IPS-18c (cell line): ENCODE measurements around the gene ATG4B.
A peak's percentile ranks its signal among the peaks of the same experiment; 100 is the strongest.

Experiments used
- H3K4me3 ChIP-seq: 2 replicates; pipeline ENCODE4 v1.7.0; 2013; ENCODE audit warnings: low read depth, mild to moderate bottlenecking, low read length, moderate library complexity; ENCODE audit not compliant: insufficient read depth
- H3K9me3 ChIP-seq: one replicate; pipeline ENCODE4 v1.6.1; 2013; ENCODE audit warnings: mild to moderate bottlenecking, low read length, moderate library complexity; ENCODE audit not compliant: control insufficient read depth, insufficient read depth

ATG4B gene

GRCh38 chr2:241671457-241672240 lies 34.2 kb downstream of the ATG4B start:
- no peaks in the 10 kb centered on the region for H3K9me3 ChIP-seq
- H3K4me3 ChIP-seq, result no peak overlapping the region

- H3K4me3 ChIP-seq, result no peak overlapping the region
- no peaks in the 10 kb centered on the region for H3K9me3 ChIP-seq
These were observed 35.0 kb downstream of the ATG4B start for GRCh38 chr2:241672243-241673188.

- Histone ChIP-seq H3K4me3 (no peak overlapping the region), H3K9me3 (no peaks in the 10 kb centered on the region)
These were observed 35.7 kb downstream of the ATG4B start for GRCh38 chr2:241673189-241673663.

GRCh38 chr2:241673797-241674725 lies 36.6 kb downstream of the ATG4B start:
- Histone ChIP-seq H3K9me3 (no peaks in the 10 kb centered on the region), H3K4me3 (no peak overlapping the region)

- Histone ChIP-seq H3K4me3 (no peak overlapping the region), H3K9me3 (no peaks in the 10 kb centered on the region)
These were observed 38.4 kb downstream of the ATG4B start for GRCh38 chr2:241675885-241676284.

- Histone ChIP-seq H3K4me3 (no peak overlapping the region), H3K9me3 (no peaks in the 10 kb centered on the region)
These were observed 39.2 kb downstream of the ATG4B start for GRCh38 chr2:241676665-241677064.

- no peak overlapping the region for H3K4me3 ChIP-seq
- no peaks in the 10 kb centered on the region for H3K9me3 ChIP-seq
These were observed 39.9 kb downstream of the ATG4B start for GRCh38 chr2:241677392-241677791.

- Histone ChIP-seq H3K9me3 (no peaks in the 10 kb centered on the region), H3K4me3 (no peak overlapping the region)
These were observed 40.8 kb downstream of the ATG4B start for GRCh38 chr2:241678307-241678706.

GRCh38 chr2:241678784-241679540 lies 41.5 kb downstream of the ATG4B start:
- H3K9me3 ChIP-seq, result no peaks in the 10 kb centered on the region
- no peak overlapping the region for H3K4me3 ChIP-seq

GRCh38 chr2:241680044-241680443 lies 42.6 kb downstream of the ATG4B start:
- no peak overlapping the region for H3K4me3 ChIP-seq
- H3K9me3 ChIP-seq, result no peaks in the 10 kb centered on the region

- no peak overlapping the region for H3K4me3 ChIP-seq
- no peaks in the 10 kb centered on the region for H3K9me3 ChIP-seq
These were observed 43.5 kb downstream of the ATG4B start for GRCh38 chr2:241680827-241681599.

GRCh38 chr2:241686324-241686649 lies 48.8 kb downstream of the ATG4B start:
- peak overlapping the region; percentile 96 for H3K4me3 ChIP-seq
- H3K9me3 ChIP-seq, result no peaks in the 10 kb centered on the region

- peak within 1 kb of the TSS; percentile 96 for H3K4me3 ChIP-seq
- H3K9me3 ChIP-seq, result no peaks in the 10 kb centered on the region
These were observed 49.3 kb downstream of the ATG4B start, which contains the start of gene DTYMK for GRCh38 chr2:241686650-241687425. DTYMK (minus strand) TSS chr2:241686815; CDS start chr2:241686783, 32 bp downstream.

- Histone ChIP-seq H3K9me3 (no peaks in the 10 kb centered on the region), H3K4me3 (no peak overlapping the region)
These were observed 51.8 kb downstream of the ATG4B start for GRCh38 chr2:241689306-241689705.

- H3K4me3 ChIP-seq, result no peak overlapping the region
- no peaks in the 10 kb centered on the region for H3K9me3 ChIP-seq
These were observed 52.8 kb downstream of the ATG4B start for GRCh38 chr2:241690202-241690717.
